Activated CD8-positive, alpha-beta memory T cell treated with anti-CD3 and anti-CD28 coated beads, Interleukin-2, amount 50 U/mL, for 1 hour (primary cell): ENCODE results near the gene TYK2.

Experiments
- DNase-seq: peaks from one replicate; pipeline ENCODE4 v3.0.0-alpha.2; 2020; ENCODE audit errors: extremely low read depth

Gene TYK2

GRCh38 chr19:10333758-10334587 is 46.4 kb downstream of the TYK2 start:
- no peak for DNase-seq

GRCh38 chr19:10332965-10333757 is 47.2 kb downstream of the TYK2 start, which contains the start of gene RAVER1:
Gene RAVER1 (minus strand): TSS chr19:10333529. CDS start chr19:10333507, 22 bp downstream.
- peak; percentile 93 for DNase-seq

- no peak for DNase-seq
Measured at GRCh38 chr19:10332158-10332964, 48.0 kb downstream of the TYK2 start.

- no peak for DNase-seq
Measured at GRCh38 chr19:10329555-10329954, 50.8 kb downstream of the TYK2 start.

DNA sequence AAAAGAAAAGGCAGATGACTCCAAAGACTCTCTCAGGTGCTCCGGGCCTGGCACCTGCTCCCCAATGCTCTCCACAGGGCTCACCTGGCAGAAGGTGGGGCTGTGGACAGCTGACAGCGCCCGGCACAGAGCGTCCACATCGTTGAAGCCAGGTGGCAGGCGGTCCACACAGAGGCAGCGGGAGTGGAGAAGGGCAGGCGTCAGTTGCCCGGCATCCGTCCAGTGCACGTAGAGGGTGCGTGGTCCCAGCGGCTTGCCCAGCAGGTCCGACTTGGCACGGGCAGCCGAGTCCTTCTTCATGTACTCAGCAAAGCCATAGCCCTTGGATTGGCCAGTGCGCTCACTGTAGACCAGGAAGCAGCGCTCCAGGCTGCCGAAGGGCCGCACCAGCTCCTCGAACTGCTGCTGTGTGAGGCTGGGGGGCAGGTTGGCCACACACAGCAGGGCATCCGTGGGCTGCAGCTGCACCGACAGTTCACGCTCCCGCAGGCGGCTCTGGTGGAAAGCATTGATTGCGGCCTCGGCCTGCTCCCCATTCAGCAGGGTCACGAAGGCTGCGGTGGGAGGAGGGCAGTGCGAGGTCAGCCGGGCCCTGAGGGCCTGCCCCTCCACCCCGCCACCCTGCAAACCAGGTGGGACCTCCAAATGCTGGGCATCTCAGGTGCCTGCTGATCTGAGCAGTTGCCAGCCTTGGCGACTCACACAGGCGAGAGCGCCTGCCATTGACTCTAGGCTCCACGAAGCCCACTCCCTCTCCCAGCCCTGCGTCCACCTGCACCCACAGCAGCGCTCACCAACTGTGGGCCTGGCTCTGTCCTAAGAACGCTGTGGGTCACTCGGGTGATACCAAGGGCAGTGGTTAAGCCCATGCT is 51.6 kb downstream of the TYK2 start:
- no peak for DNase-seq

DNA sequence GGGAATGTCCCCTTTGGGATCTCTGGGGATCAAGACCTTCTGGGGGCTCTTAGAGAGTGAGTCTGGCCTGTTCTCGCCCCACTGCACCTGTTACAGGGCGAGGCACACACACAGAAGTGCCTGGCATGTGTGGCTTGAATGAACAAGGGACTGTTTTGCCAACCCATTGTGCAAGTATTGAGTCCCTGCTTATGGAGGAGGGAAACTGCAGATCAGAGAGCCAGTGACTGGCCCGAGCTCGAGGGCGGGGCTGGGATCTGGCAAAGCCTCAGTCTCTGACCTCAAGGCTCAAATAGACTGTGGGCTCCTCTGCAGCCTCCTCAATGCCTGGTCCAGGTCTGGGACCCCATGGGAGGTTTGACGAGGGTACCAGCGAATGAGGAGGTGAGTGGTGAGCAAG is 52.6 kb downstream of the TYK2 start:
- no peak for DNase-seq

DNA sequence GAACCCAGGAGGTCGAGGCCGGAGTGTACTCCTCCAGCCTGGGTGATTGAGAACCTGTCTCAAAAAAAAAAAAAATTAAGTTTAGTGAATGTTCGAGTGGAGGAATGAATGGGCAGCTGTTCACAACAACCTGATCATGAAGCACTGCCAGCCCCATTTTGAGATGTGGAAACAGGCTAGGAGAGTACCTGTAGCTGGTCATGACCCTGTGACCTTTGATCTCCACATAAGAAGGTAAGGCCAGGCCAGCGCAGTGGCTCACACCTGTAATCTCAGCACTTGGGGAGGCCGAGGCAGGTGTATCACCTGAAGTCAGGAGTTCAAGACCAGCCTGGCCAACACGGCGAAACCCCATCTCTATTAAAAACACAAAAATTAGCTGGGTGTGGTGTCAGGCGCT is 54.6 kb downstream of the TYK2 start:
- no peak for DNase-seq

DNA sequence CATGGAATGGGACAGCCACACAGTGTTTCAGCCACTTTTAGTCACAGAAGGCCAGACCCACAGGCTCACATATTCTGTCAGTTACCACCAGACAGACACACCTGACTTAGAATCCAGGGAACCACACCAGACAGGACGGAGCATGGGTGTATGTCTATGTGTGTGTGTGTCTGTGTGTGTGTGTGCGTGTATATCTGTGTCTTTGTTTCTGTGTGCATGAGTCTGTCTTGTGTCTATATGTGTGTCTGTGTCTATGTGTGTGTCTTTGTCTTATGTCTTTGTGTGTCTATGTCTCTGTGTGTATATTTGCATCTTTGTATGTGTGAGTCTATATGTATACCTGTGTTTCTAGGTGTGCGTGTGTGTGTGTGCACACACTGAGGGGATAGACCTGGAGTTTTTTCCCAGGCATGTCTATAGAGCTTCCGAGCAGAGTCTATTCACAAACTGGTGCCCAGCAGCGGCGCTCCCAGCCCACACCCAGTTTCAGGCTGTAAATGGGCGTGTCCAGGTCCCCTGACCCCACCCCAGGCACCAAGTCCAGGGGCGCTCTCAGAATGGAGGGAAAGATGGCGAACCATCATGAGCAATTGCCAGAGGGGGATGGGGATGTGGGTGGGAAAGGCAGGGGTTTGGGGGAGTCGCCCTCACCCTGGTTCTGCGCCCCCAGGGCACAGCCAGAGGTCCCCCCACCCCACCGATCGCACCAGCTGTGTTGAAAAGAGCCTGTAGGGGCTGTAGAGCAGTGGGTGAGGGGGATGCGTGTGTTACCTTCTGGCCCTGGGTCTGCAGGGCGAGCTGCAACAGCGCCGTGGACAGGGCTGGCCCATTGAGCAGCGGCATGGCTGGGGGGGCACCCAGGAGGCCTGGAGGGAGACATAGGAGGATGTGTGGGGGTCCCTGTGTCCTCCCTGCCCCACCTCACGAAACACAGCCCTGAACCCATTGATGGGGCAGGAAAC is 58.2 kb downstream of the TYK2 start:
- DNase-seq: no peak

DNA sequence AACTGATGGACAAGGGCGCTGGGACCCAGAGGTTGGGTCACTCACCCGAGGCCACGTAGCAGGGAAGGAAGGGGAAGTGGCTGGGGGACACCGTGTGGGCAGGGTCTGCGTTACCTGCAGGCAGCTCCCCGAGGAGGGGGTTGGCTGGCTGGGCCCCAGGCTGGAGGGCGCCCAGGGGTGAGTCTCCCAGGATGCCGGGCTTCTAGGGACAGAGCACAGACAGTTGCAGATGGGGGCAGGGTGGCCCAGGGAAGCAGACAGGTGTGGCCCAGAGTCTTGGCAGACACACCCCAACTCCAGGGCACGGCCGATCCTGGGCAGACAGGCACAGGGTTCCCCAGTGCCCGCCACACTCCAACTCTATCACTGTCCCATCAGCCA is 59.0 kb downstream of the TYK2 start:
- no peak for DNase-seq

- no peak for DNase-seq
Measured at GRCh38 chr19:10320602-10321416, 59.6 kb downstream of the TYK2 start.

- DNase-seq: no peak
Measured at GRCh38 chr19:10318807-10319682, 61.3 kb downstream of the TYK2 start.

DNA sequence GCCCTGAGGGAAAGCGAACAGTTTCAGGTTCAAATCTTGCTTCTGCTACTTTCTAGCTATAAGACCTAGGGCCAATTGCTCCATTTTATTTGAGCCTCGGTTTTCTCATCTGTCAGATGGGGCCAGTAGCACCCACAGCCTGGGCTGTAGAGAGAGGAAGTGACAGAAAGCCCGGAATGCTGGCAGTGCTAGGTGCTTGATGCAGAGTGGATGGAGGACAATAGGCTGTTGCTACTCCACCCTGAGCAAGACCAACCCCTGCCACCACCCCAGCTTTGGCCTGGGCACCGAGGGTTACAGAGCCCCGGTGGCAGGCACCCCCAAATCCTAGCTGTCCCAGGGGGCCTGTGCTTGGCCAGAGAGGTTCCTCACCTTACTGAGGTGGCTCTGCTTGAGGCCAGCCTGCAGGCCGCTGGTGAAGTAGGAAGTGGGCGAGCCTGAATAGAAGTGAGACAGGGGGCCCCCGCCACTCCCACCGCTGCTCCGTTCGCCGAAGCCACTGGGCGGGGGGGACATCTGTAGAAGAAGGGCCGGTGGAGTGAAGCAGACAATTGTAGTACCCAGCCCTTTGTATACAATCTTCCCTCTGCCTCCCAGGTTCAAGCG is 62.4 kb downstream of the TYK2 start:
- no peak for DNase-seq

DNA sequence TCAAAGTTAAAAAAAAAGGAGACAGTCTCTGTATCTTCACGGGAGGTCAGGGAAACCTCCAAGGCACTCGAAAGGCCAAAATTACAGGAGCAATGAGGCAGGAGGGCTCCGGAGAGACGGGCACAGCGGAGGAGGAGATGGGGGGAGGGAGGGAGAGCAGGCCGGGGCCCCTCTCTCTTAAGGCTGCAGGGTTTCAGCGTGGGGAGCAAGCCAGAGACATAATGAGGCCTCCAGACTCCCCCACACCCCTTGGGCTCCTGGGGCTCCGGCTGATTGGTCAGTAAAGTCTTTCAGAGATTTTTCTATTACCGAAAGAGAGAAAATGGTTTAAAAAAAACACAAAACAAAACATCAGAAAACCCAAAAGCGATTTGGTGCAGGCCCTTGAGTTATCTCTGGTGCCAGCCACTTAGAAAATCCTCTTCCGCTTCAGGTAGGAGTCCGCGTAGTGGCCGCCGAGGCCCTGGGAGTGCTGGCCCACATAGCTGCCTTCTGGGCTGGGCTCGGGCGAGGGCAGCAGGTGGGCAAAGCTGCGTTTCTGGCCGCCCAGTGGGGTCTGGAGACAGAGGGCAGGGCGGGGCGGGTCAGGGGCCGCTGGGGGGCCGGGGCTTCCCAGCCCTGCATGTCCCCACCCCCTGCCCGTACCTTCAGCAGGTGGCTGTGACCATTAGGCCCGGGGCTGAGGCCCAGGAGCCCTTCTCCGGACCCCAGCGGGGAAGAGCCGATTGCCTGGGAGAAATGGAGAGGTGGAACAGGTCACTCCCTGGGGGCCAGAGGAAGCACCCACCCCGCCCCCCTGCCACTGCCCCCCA is 63.1 kb downstream of the TYK2 start:
- no peak for DNase-seq

DNA sequence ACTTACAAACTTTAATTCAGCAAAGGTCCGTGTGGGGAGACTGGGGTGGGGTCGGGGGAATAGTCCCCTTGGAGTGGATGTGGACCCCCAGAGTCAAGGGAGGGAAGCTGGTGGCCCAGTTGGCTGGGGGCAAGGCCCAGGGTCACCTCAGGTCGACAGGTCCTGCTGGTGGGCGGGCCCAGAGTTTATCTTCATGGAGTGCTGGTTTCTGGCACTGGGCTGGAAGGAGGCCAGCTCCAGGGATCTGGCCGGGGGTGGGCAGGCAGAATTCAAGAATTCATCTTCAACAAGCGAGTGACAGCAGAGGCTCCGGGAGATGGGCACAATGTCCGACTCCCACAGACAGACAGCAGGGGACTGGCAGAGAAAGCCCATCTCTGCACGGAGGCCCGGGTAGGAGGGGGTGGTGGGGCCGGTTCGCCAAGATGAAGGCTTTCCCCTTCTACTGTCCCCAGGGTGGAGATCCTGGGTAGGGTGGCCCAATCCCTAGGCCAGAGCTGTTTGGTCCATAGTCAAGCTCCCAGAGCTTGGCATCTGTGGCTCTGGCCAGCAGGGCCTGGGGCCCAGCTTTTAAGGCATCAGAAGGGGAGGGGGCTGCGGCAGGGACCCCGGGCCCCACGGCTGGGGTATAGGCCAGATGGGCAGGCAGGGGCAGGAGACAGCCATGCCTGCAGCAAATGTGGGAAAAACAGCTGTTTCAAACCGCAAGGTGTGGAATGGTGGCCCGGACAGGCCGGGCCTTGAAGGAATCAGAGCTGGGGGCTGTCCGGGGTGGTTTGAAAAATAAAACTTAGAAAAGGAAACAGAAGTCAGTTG is 63.9 kb downstream of the TYK2 start:
- DNase-seq: no peak

GRCh38 chr19:10315335-10316214 is 64.8 kb downstream of the TYK2 start, which contains the start of gene FDX2:
Gene FDX2 (minus strand): TSS chr19:10316015. CDS start chr19:10315996, 19 bp downstream.
- DNase-seq: peak; percentile 79
